GM23338 (cell line): ENCODE results near the gene SLC7A6. TPM values are rescaled to one million over a fixed set of nuclear protein-coding genes. Genes with fewer than 3 reads are reported as not detected.

Experiments
- ATAC-seq: fragments of 200-7000 bp; cut with Tn5 transposase; 3 replicates; pipeline ENCODE4 v1.9.1; 2020
- DNase-seq: peaks from one replicate; pipeline ENCODE4 v3.0.0-alpha.2; 2015; ENCODE audit warnings: low spot score
- H2AFZ ChIP-seq: fragments of 200-600 bp; sonication (generic); 2 replicates; pipeline ENCODE4 v1.8.0; 2016; ENCODE audit warnings: antibody characterized with exemption, mild to moderate bottlenecking, moderate library complexity
- H3F3A ChIP-seq: fragments of 200-600 bp; sonication (generic); replicated peaks from 2 replicates; pipeline ENCODE4 v1.8.0; 2017; ENCODE audit warnings: antibody characterized with exemption, mixed run types, low read depth
- H3K27ac ChIP-seq: fragments of 200-600 bp; sonication (generic); 2 replicates; pipeline ENCODE4 v1.6.1; 2016; ENCODE audit warnings: low read depth
- H3K27me3 ChIP-seq: fragments of 200-600 bp; sonication (generic); 2 replicates; pipeline ENCODE4 v1.8.0; 2016; ENCODE audit warnings: mild to moderate bottlenecking, mixed run types, moderate library complexity; ENCODE audit not compliant: insufficient read depth
- H3K36me3 ChIP-seq: fragments of 200-600 bp; sonication (generic); 2 replicates; pipeline ENCODE4 v1.8.0; 2016; ENCODE audit warnings: mild to moderate bottlenecking; ENCODE audit not compliant: insufficient read depth
- H3K4me1 ChIP-seq: fragments of 200-600 bp; sonication (generic); 2 replicates; pipeline ENCODE4 v1.8.0; 2016; ENCODE audit warnings: mild to moderate bottlenecking, moderate library complexity; ENCODE audit not compliant: insufficient read depth
- H3K4me2 ChIP-seq: fragments of 200-600 bp; sonication (generic); 2 replicates; pipeline ENCODE4 v1.7.1; 2017; ENCODE audit warnings: mixed run types
- H3K4me3 ChIP-seq: fragments of 200-600 bp; sonication (generic); 2 replicates; pipeline ENCODE4 v1.6.1; 2016; ENCODE audit warnings: mixed run types
- H3K79me2 ChIP-seq: fragments of 200-600 bp; sonication (generic); replicated peaks from 2 replicates; pipeline ENCODE4 v1.8.0; 2017; ENCODE audit warnings: mild to moderate bottlenecking; ENCODE audit not compliant: insufficient read depth
- H3K9me2 ChIP-seq: fragments of 200-600 bp; sonication (generic); 2 replicates; pipeline ENCODE4 v1.8.0; 2017; ENCODE audit not compliant: insufficient read depth
- H4K20me1 ChIP-seq: fragments of 200-600 bp; sonication (generic); replicated peaks from 2 replicates; pipeline ENCODE4 v1.8.0; 2017; ENCODE audit warnings: mild to moderate bottlenecking; ENCODE audit not compliant: insufficient read depth
- H3K27ac Mint-ChIP-seq: 2 replicates; pipeline ENCODE4 v1.8.0; 2020; ENCODE audit warnings: inconsistent platforms, mild to moderate bottlenecking, moderate library complexity, mixed read lengths
- H3K27me3 Mint-ChIP-seq: 3 replicates; pipeline ENCODE4 v1.8.0; 2022; ENCODE audit warnings: low read depth, mild to moderate bottlenecking, moderate library complexity, mixed read lengths, inconsistent platforms; ENCODE audit not compliant: insufficient read depth, poor library complexity
- H3K36me3 Mint-ChIP-seq: 3 replicates; pipeline ENCODE4 v1.8.0; 2021; ENCODE audit warnings: low read depth, mild to moderate bottlenecking, inconsistent platforms, moderate library complexity, mixed read lengths
- H3K4me1 Mint-ChIP-seq: 3 replicates; pipeline ENCODE4 v1.8.0; 2020; ENCODE audit warnings: mild to moderate bottlenecking, inconsistent platforms, mixed read lengths
- H3K4me3 Mint-ChIP-seq: 3 replicates; pipeline ENCODE4 v1.8.0; 2021; ENCODE audit warnings: moderate library complexity, mild to moderate bottlenecking, inconsistent platforms, mixed read lengths
- H3K9me3 Mint-ChIP-seq: 3 replicates; pipeline ENCODE4 v1.8.0; 2020; ENCODE audit warnings: moderate library complexity, mild to moderate bottlenecking, inconsistent platforms, mixed read lengths
- CREB1 ChIP-seq: fragments of 250-450 bp; sonication (Bioruptor Pico); IDR thresholded peaks from 2 replicates; pipeline ENCODE4 v1.5.0; 2020; ENCODE audit warnings: low read depth, mild to moderate bottlenecking, moderate library complexity
- CTCF ChIP-seq, 2 experiments: fragments of 200-600 bp in 1 of 2; sonication (generic) in 1 of 2; conservative IDR thresholded peaks; 2 replicates each; pipeline versions ENCODE4 v1.5.1 to v1.6.1; 2016 to 2017; ENCODE audit warnings: antibody characterized with exemption in 2 of 2, low read depth in 2 of 2, mild to moderate bottlenecking in 2 of 2, moderate library complexity in 1 of 2
- ETS1 ChIP-seq: IDR thresholded peaks from 2 replicates; pipeline ENCODE4 v1.6.1; 2016; ENCODE audit warnings: antibody characterized with exemption
- EZH2phosphoT487 ChIP-seq: fragments of 200-600 bp; sonication (generic); IDR thresholded peaks from one replicate; pipeline ENCODE4 v1.8.1; 2018; ENCODE audit warnings: antibody characterized with exemption; ENCODE audit not compliant: unreplicated experiment
- JUNB ChIP-seq: IDR thresholded peaks from one replicate; pipeline ENCODE4 v1.6.1; 2016; ENCODE audit warnings: antibody characterized with exemption; ENCODE audit not compliant: unreplicated experiment
- NANOG ChIP-seq: IDR thresholded peaks from 2 replicates; pipeline ENCODE4 v1.6.1; 2016; ENCODE audit warnings: antibody characterized with exemption, borderline replicate concordance
- POLR2AphosphoS5 ChIP-seq: IDR thresholded peaks from 2 replicates; pipeline ENCODE4 v1.6.1; 2016; ENCODE audit warnings: antibody characterized with exemption, low read depth
- REST ChIP-seq: IDR thresholded peaks from one replicate; pipeline ENCODE4 v1.6.1; 2018; ENCODE audit warnings: antibody characterized with exemption; ENCODE audit not compliant: unreplicated experiment
- STAT1 ChIP-seq: IDR thresholded peaks from one replicate; pipeline ENCODE4 v1.6.1; 2016; ENCODE audit warnings: antibody characterized with exemption; ENCODE audit not compliant: unreplicated experiment
- ZNF114 ChIP-seq: fragments of 250-450 bp; sonication (Bioruptor Pico); IDR thresholded peaks from 2 replicates; pipeline ENCODE4 v1.5.0; 2020; ENCODE audit warnings: mild to moderate bottlenecking, moderate library complexity
- ZNF331 ChIP-seq: fragments of 250-450 bp; sonication (Bioruptor Pico); IDR thresholded peaks from 2 replicates; pipeline ENCODE4 v1.5.0; 2020; ENCODE audit warnings: low read depth, mild to moderate bottlenecking, moderate library complexity
- polyA plus RNA-seq: library from polyadenylated mRNA; unstranded; fragments of >200 nt; fragmentation: Nextera tagmentation; extraction: Ambion mirVana; gene quantifications from 2 replicates; pipeline ENCODE4 v1.2.1, GENCODE V29; 2016
- total RNA-seq: library from RNA; depleted of rRNA; stranded (reverse); fragments of >200 nt; shearing (Covaris generic); gene quantifications from 2 replicates; pipeline ENCODE4 v1.2.3, GENCODE V29; 2014

Gene SLC7A6
- total and polyA plus RNA-seq, 2 experiments from 2014 or later = 16.6 to 30.9 TPM

GRCh38 chr16:68313116-68313515, 48.8 kb downstream of the SLC7A6 start:
- TF ChIP-seq ETS1 (no peak), EZH2phosphoT487 (no peak), ZNF114 (CRISPR knock-in tag) (no peak), NANOG (no peak)
- peaks cover 32% of the 10 kb centered on the region for H3K36me3 Mint-ChIP-seq
- H3F3A ChIP-seq = peaks cover 7% of the 10 kb centered on the region
- no peaks in the 10 kb centered on the region for H3K9me2 ChIP-seq
- peaks cover 22% of the 10 kb centered on the region for H3K4me1 ChIP-seq
- no peaks in the 10 kb centered on the region for H3K27me3 ChIP-seq
- ATAC-seq = no peak
- no peak overlapping the region for H3K27ac ChIP-seq
- H3K27me3 Mint-ChIP-seq = peaks cover 6% of the 10 kb centered on the region
- H3K4me2 ChIP-seq = no peak overlapping the region
- no peak overlapping the region for H2AFZ ChIP-seq
- DNase-seq = no peak
- H3K27ac Mint-ChIP-seq = no peak overlapping the region
- H3K4me3 Mint-ChIP-seq = no peak overlapping the region; the same call in 2 of the 3 replicates
- H3K9me3 Mint-ChIP-seq = no peaks in the 10 kb centered on the region
- peaks cover 13% of the 10 kb centered on the region for H4K20me1 ChIP-seq
- H3K4me1 Mint-ChIP-seq = peaks cover 14% of the 10 kb centered on the region
- H3K36me3 ChIP-seq = peaks cover 9% of the 10 kb centered on the region; the same call in 1 of the 2 replicates
- H3K79me2 ChIP-seq = peaks cover 57% of the 10 kb centered on the region
- no peak overlapping the region for H3K4me3 ChIP-seq

GRCh38 chr16:68319185-68319908, 55.0 kb downstream of the SLC7A6 start:
- Mint-ChIP-seq H3K4me1 (peaks cover 7% of the 10 kb centered on the region; the same call in 2 of the 3 replicates), H3K36me3 (peaks cover 49% of the 10 kb centered on the region), H3K4me3 (no peak overlapping the region), H3K9me3 (no peaks in the 10 kb centered on the region), H3K27ac (no peak overlapping the region), H3K27me3 (peaks cover 11% of the 10 kb centered on the region)
- DNase-seq (no peak), ATAC-seq (no peak)
- peaks cover 6% of the 10 kb centered on the region for H3K79me2 ChIP-seq
- no peaks in the 10 kb centered on the region for H3K27me3 ChIP-seq
- no peak overlapping the region for H3K4me2 ChIP-seq
- peaks cover 5% of the 10 kb centered on the region; the same call in 1 of the 2 replicates for H4K20me1 ChIP-seq
- 0 out of 2 replicates have a peak, but pooled peaks cover 10% of the 10 kb centered on the region for H3K4me1 ChIP-seq
- no peak overlapping the region for H3K27ac ChIP-seq
- H2AFZ ChIP-seq = no peak overlapping the region
- H3K4me3 ChIP-seq = no peak overlapping the region
- H3F3A ChIP-seq = no peaks in the 10 kb centered on the region
- TF ChIP-seq REST (no peak), CTCF (conservative IDR thresholded peaks at IDR 0.05; ENCODE audit: low read depth in 2 of 2) (no peak), NANOG (no peak), ETS1 (no peak), STAT1 (no peak), POLR2AphosphoS5 (no peak), JUNB (no peak), CREB1 (no peak), ZNF331 (no peak), ZNF114 (CRISPR knock-in tag) (no peak)
- no peaks in the 10 kb centered on the region for H3K9me2 ChIP-seq
- 0 out of 2 replicates have a peak, but pooled peaks cover 3% of the 10 kb centered on the region for H3K36me3 ChIP-seq
